ENCODE measurements around the gene ERN1. TPM values are rescaled to one million over a fixed set of nuclear protein-coding genes. Genes with fewer than 3 reads are reported as not detected.

ERN1 gene
- total and polyA plus RNA-seq, 2 donors from 2014 or later = 2.8 to 37.0 TPM

GRCh38 chr17:64015447-64015846 is 114.5 kb downstream of the ERN1 start:
- H3K27me3 ChIP-seq (ENCODE audit: control insufficient read depth, insufficient read depth, low read length) = no peaks in the 10 kb centered on the region
- peaks cover 0 to 2% (median 0%) of the 10 kb centered on the region in 3 donors for H3K4me1 ChIP-seq (ENCODE audit: control insufficient read depth in 2 of 3, insufficient read depth in 2 of 3, low read depth in 1 of 3, low read length in 3 of 3)
- H3K27ac ChIP-seq (ENCODE audit: low read depth in 2 of 2, low read length in 2 of 2) = no peak overlapping the region
- intact Hi-C loops (cut with DNase I) = loop anchor here (10.0 kb wide), 1 partner anchor 101 kb away; the partner anchor contains the start of genes CSHL1 and GH1
- no peaks in the 10 kb centered on the region for H3K36me3 ChIP-seq (ENCODE audit: control insufficient read depth in 2 of 3, insufficient read depth in 3 of 3, low read length in 3 of 3)
- no peak for FAIRE-seq
- DNase-seq = no peak
- H3K4me3 ChIP-seq (ENCODE audit: low read length in 3 of 3) = no peak overlapping the region
- H3K9me3 ChIP-seq (ENCODE audit: control insufficient read depth in 2 of 3, insufficient read depth in 1 of 3, low read length in 3 of 3) = no peaks in the 10 kb centered on the region
- H3K9ac ChIP-seq (ENCODE audit: low read length in 3 of 3) = no peak overlapping the region
- no peak for TF ChIP-seq CTCF (IDR thresholded peaks at IDR 0.05; ENCODE audit: borderline replicate concordance, extremely low read depth, insufficient read depth)

GRCh38 chr17:64009571-64010402 is 120.2 kb downstream of the ERN1 start:
- H3K36me3 ChIP-seq (ENCODE audit: control insufficient read depth in 2 of 3, insufficient read depth in 3 of 3, low read length in 3 of 3) = no peaks in the 10 kb centered on the region
- DNase-seq (no peak), FAIRE-seq (no peak)
- intact Hi-C loops (cut with DNase I) = loop anchor here (10.0 kb wide), 1 partner anchor 95 kb away; the partner anchor contains the start of genes CSHL1 and GH1
- H3K4me3 ChIP-seq (ENCODE audit: low read length in 3 of 3) = no peak overlapping the region
- H3K27ac ChIP-seq (ENCODE audit: low read depth in 2 of 2, low read length in 2 of 2) = no peak overlapping the region
- H3K4me1 ChIP-seq (ENCODE audit: control insufficient read depth in 2 of 3, insufficient read depth in 2 of 3, low read depth in 1 of 3, low read length in 3 of 3) = peaks cover 0 to 15% (median 3%) of the 10 kb centered on the region in 3 donors
- no peak overlapping the region for H3K9ac ChIP-seq (ENCODE audit: low read length in 3 of 3)
- TF ChIP-seq CTCF (IDR thresholded peaks at IDR 0.05; ENCODE audit: borderline replicate concordance, extremely low read depth, insufficient read depth) = no peak
- H3K27me3 ChIP-seq (ENCODE audit: control insufficient read depth, insufficient read depth, low read length) = no peaks in the 10 kb centered on the region
- H3K9me3 ChIP-seq (ENCODE audit: control insufficient read depth in 2 of 3, insufficient read depth in 1 of 3, low read length in 3 of 3) = no peaks in the 10 kb centered on the region

GRCh38 chr17:64008830-64009229 is 121.1 kb downstream of the ERN1 start:
- DNase-seq (no peak), FAIRE-seq (no peak)
- Histone ChIP-seq H3K27ac (ENCODE audit: low read depth in 2 of 2, low read length in 2 of 2) (no peak overlapping the region), H3K36me3 (ENCODE audit: control insufficient read depth in 2 of 3, insufficient read depth in 3 of 3, low read length in 3 of 3) (no peaks in the 10 kb centered on the region), H3K9ac (ENCODE audit: low read length in 3 of 3) (no peak overlapping the region), H3K4me3 (ENCODE audit: low read length in 3 of 3) (no peak overlapping the region), H3K4me1 (ENCODE audit: control insufficient read depth in 2 of 3, insufficient read depth in 2 of 3, low read depth in 1 of 3, low read length in 3 of 3) (peaks cover 0 to 15% (median 3%) of the 10 kb centered on the region in 3 donors), H3K9me3 (ENCODE audit: control insufficient read depth in 2 of 3, insufficient read depth in 1 of 3, low read length in 3 of 3) (no peaks in the 10 kb centered on the region), H3K27me3 (ENCODE audit: control insufficient read depth, insufficient read depth, low read length) (no peaks in the 10 kb centered on the region)
- no peak for TF ChIP-seq CTCF (IDR thresholded peaks at IDR 0.05; ENCODE audit: borderline replicate concordance, extremely low read depth, insufficient read depth)
- intact Hi-C loops (cut with DNase I) = no loop called here
